Upper lobe of left lung (tissue), 6 donors: ENCODE data around the gene SPG7. TPM values are rescaled to one million over a fixed set of nuclear protein-coding genes. Genes with fewer than 3 reads are reported as not detected.

Experiments
- ATAC-seq, 2 donors: fragments of 200-7000 bp; cut with Tn5 transposase; one replicate each; pipeline ENCODE4 v1.9.1; 2022; ENCODE audit warnings: mild to moderate bottlenecking in 2 of 2, moderate library complexity in 2 of 2; ENCODE audit not compliant: low FRiP score in 2 of 2
- DNase-seq, 2 donors: peaks; one replicate each; pipeline ENCODE4 v3.0.0-alpha.2; 2019 to 2020
- H3K27ac ChIP-seq, 4 donors: fragments of 200-600 bp; sonication (generic); one replicate each; pipeline ENCODE4 v1.5.1; 2016 to 2019
- H3K27me3 ChIP-seq, 4 donors: fragments of 200-600 bp; sonication (generic); one replicate each; pipeline ENCODE4 v1.5.1; 2017 to 2019
- H3K36me3 ChIP-seq, 4 donors: fragments of 200-600 bp; sonication (generic); one replicate each; pipeline ENCODE4 v1.5.1; 2016 to 2019
- H3K4me1 ChIP-seq, 4 donors: fragments of 200-600 bp; sonication (generic); one replicate each; pipeline ENCODE4 v1.5.1; 2018 to 2019
- H3K4me3 ChIP-seq, 4 donors: fragments of 200-600 bp; sonication (generic); one replicate each; pipeline ENCODE4 v1.5.1; 2017 to 2019; ENCODE audit warnings: mild to moderate bottlenecking in 2 of 4, moderate library complexity in 1 of 4
- H3K9me3 ChIP-seq, 4 donors: fragments of 200-600 bp; sonication (generic); one replicate each; pipeline ENCODE4 v1.5.1; 2018 to 2019
- CTCF ChIP-seq, 6 experiments: fragments of 450-650 bp in 4 of 6; fragments of 200-600 bp in 2 of 6; sonication (generic) in 2 of 6; IDR thresholded peaks; one replicate each; pipeline ENCODE4 v1.5.1; 2016 to 2019; ENCODE audit warnings: antibody characterized with exemption in 6 of 6
- EP300 ChIP-seq, 4 donors: sonication (generic); formaldehyde crosslinking; IDR thresholded peaks; one replicate each; pipeline ENCODE4 v1.5.1; 2017; ENCODE audit warnings: antibody characterized with exemption in 4 of 4, control low read depth in 2 of 4
- POLR2A ChIP-seq, 4 donors: fragments of 450-650 bp; IDR thresholded peaks; one replicate each; pipeline ENCODE4 v1.5.1; 2016 to 2017; ENCODE audit warnings: antibody characterized with exemption in 4 of 4, mild to moderate bottlenecking in 2 of 4
- POLR2AphosphoS5 ChIP-seq, 2 donors: sonication (generic); formaldehyde crosslinking; IDR thresholded peaks; one replicate each; pipeline ENCODE4 v1.5.1; 2017; ENCODE audit warnings: antibody characterized with exemption in 2 of 2
- WGBS, 2 donors: methylation state at CpG; one replicate each; pipeline ENCODE4 v1.1.5; 2017 to 2018; 5-methylcytosine and 5-hydroxymethylcytosine counted together
- total RNA-seq, 6 donors: library from RNA; depleted of rRNA in 4 of 6; stranded (reverse); fragments of >200 nt in 4 of 6; gene quantifications; one replicate each; pipeline versions ENCODE4 v1.1.0 to v1.2.1, GENCODE V29; 2016 to 2021
- donor health status: DM: no; HTN: no; CAD: no; lungs with moderate emphysema.
- donor health status: DM: no; HTN: yes; CAD: no; lungs with severe emphysema.

The SPG7 gene
- total RNA-seq, 6 donors from 2014 or later = 72.6 to 419 (median 111) TPM

DNA sequence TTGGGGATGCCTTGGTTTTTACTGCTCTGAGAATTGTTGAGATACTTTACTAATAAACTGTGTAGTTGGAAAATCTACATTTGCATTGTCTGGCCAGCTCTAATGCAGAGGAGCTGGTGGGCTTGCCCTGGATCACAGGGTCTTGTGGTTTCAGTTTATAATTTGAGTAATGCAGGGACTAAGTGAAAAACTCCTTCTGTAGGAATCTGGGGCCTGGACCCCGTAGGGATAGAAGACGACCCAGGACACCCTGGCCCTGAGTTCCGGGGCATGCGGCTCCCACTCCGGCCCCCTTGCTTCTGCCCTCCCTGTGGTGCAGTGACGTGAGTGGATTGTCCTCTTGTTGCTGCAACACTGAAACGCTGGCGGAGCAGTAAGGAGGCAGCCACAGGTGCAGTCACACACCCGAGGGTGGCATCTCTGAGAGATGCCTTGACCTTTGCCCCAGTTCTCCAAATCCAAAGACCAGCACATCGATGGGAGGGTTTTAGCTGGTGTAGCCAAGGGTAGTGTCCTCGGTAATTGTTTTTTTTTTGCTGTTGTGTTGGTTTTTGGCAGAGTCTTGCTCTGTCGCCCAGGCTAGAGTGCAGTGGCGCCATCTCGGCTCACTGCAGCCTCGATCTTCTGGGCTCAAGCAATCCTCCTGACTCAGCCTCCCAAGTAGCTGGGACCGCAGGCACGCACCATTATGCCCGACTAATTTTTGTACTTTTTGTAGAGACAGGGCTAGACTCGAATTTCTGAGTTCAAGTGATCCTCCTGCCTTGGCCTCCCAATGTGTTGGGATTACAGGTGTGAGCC, 49.7 kb downstream of the SPG7 start:
- TF ChIP-seq POLR2AphosphoS5 (IDR thresholded peaks at IDR 0.05) (no peak), CTCF (IDR thresholded peaks at IDR 0.05) (peak in 1 of 6 experiments; percentile 1)
- Histone ChIP-seq H3K9me3 (no peaks in the 10 kb centered on the region), H3K27me3 (no peaks in the 10 kb centered on the region), H3K36me3 (peaks cover 13 to 62% (median 45%) of the 10 kb centered on the region in 4 donors), H3K27ac (no peak overlapping the region), H3K4me3 (no peak overlapping the region), H3K4me1 (peaks cover 16 to 41% (median 27%) of the 10 kb centered on the region in 4 donors)
- ATAC-seq (no peak), DNase-seq (no peak)
- WGBS, 2 donors = 86 to 92% methylated on average over 16 to 17 of the region's 19 CpGs

DNA sequence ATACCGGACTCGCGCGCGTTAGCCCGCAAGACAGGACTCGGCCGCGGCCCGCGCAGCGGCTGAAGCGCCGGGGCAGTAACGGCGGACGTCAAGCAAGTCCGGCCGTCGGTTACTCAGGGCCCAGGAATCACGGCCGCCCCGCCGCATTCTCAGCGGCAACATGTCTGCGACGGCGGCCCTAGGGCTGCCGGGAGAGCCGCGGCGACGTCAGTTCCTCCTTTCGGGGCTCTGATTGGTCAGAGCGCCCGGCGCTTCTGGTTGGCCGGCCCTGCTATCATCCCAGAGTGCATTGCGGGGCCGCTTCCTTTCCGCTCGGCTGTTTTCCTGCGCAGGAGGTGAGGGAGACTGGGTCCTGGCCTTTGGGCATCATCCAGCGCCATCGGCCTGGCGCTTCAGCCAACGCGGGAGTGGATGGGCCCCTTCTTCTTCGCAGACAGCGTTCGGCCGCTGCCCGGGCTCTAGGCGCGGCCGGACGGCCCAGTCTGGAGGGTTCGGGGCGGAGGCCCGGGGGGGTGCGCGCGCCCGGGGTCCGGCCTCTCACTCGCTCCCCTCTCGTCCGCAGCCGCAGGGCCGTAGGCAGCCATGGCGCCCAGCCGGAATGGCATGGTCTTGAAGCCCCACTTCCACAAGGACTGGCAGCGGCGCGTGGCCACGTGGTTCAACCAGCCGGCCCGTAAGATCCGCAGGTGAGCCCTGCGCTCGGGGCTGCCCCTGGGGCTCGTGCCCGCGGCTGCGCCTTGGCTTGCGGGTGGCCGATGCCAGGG, 52.4 kb downstream of the SPG7 start, which contains the start of gene RPL13:
RPL13 (plus strand) TSS at position 305 of the 764 bp plus-strand sequence; CDS start at position 583, 278 bp downstream.
- peaks cover 20 to 58% (median 46%) of the 10 kb centered on the region in 4 donors for H3K36me3 ChIP-seq

GRCh38 chr16:89561142-89561883, 53.1 kb downstream of the SPG7 start:
- H3K27ac ChIP-seq = peak overlapping the region; percentile 94 to 99 (median 98)
- H3K9me3 ChIP-seq = no peaks in the 10 kb centered on the region
- peak overlapping the region; percentile 64 to 87 (median 72) for H3K4me3 ChIP-seq
- H3K27me3 ChIP-seq = no peaks in the 10 kb centered on the region
- H3K4me1 ChIP-seq = peaks cover 36 to 72% (median 55%) of the 10 kb centered on the region in 4 donors
- DNase-seq = no peak
- peaks cover 15 to 50% (median 39%) of the 10 kb centered on the region in 4 donors for H3K36me3 ChIP-seq
- TF ChIP-seq CTCF (IDR thresholded peaks at IDR 0.05) = peak in 1 of 6 experiments; percentile 24
- no peak for TF ChIP-seq POLR2AphosphoS5 (IDR thresholded peaks at IDR 0.05)
- 7 to 19% methylated on average over 6 to 35 of the region's 58 CpGs for WGBS, 2 donors
- ATAC-seq = peak in 1 of 2 donors; percentile 14

More for the DNA sequence above, 52.4 kb downstream of the SPG7 start, which contains the start of gene RPL13:
- 0 to 1% methylated on average over 30 to 42 of the region's 87 CpGs for WGBS, 2 donors
- Histone ChIP-seq H3K4me3 (peak within 1 kb of the TSS; percentile 64 to 87 (median 72)), H3K9me3 (no peaks in the 10 kb centered on the region), H3K27ac (peak within 1 kb of the TSS; percentile 94 to 99 (median 98)), H3K4me1 (peaks cover 32 to 65% (median 48%) of the 10 kb centered on the region in 4 donors), H3K27me3 (no peaks in the 10 kb centered on the region)
- TF ChIP-seq POLR2A (IDR thresholded peaks at IDR 0.05) = peak; percentile 72 to 100 (median 97)
- peak in 1 of 4 donors; percentile 37 for TF ChIP-seq EP300 (IDR thresholded peaks at IDR 0.05)
- TF ChIP-seq POLR2AphosphoS5 (IDR thresholded peaks at IDR 0.05) = peak; percentile 94 to 95
- peak in 2 of 6 experiments; percentile 7 to 31 for TF ChIP-seq CTCF (IDR thresholded peaks at IDR 0.05)
- ATAC-seq (peak; percentile 96 to 97), DNase-seq (peak; percentile 96)

- peak in 1 of 2 donors; percentile 57 for DNase-seq
- WGBS, 2 donors = 56 to 61% methylated on average over 20 to 23 of the region's 23 CpGs
- Histone ChIP-seq H3K4me3 (peak overlapping the region; percentile 64 to 87 (median 72)), H3K27ac (peak overlapping the region in 3 of 4 donors; percentile 94 to 98 (median 98)), H3K27me3 (no peaks in the 10 kb centered on the region), H3K4me1 (peaks cover 36 to 73% (median 56%) of the 10 kb centered on the region in 4 donors), H3K9me3 (no peaks in the 10 kb centered on the region), H3K36me3 (peaks cover 15 to 43% (median 36%) of the 10 kb centered on the region in 4 donors)
- no peak for ATAC-seq
- TF ChIP-seq CTCF (IDR thresholded peaks at IDR 0.05) (no peak), EP300 (IDR thresholded peaks at IDR 0.05) (no peak), POLR2AphosphoS5 (IDR thresholded peaks at IDR 0.05) (no peak), POLR2A (IDR thresholded peaks at IDR 0.05) (no peak)
These were observed 53.8 kb downstream of the SPG7 start for GRCh38 chr16:89561884-89562599.
